Endothelial cell (in vitro differentiated cells): ENCODE measurements around the gene FXYD5. TPM values are rescaled to one million over a fixed set of nuclear protein-coding genes. Genes with fewer than 3 reads are reported as not detected.

Experiments used
- DNase-seq: peaks from one replicate; pipeline ENCODE4 v3.0.0; 2021; ENCODE audit warnings: low spot score
- H3K27ac Mint-ChIP-seq: one replicate; pipeline ENCODE4 v1.8.0; 2021; ENCODE audit warnings: mixed read lengths, inconsistent platforms; ENCODE audit not compliant: unreplicated experiment
- H3K27me3 Mint-ChIP-seq: one replicate; pipeline ENCODE4 v1.8.0; 2021; ENCODE audit warnings: mild to moderate bottlenecking, moderate library complexity, mixed read lengths, inconsistent platforms; ENCODE audit not compliant: unreplicated experiment
- H3K36me3 Mint-ChIP-seq: one replicate; pipeline ENCODE4 v1.8.0; 2021; ENCODE audit warnings: mild to moderate bottlenecking, low read depth, mixed read lengths, inconsistent platforms; ENCODE audit not compliant: unreplicated experiment
- H3K4me1 Mint-ChIP-seq: one replicate; pipeline ENCODE4 v1.8.0; 2021; ENCODE audit warnings: mild to moderate bottlenecking, mixed read lengths, inconsistent platforms; ENCODE audit not compliant: unreplicated experiment
- H3K4me3 Mint-ChIP-seq: one replicate; pipeline ENCODE4 v1.8.0; 2021; ENCODE audit warnings: mild to moderate bottlenecking, mixed read lengths, inconsistent platforms; ENCODE audit not compliant: unreplicated experiment
- H3K9me3 Mint-ChIP-seq: one replicate; pipeline ENCODE4 v1.8.0; 2021; ENCODE audit warnings: mixed read lengths, inconsistent platforms; ENCODE audit not compliant: unreplicated experiment
- CTCF ChIP-seq: fragments of 200-600 bp; sonication (generic); IDR thresholded peaks from one replicate; pipeline ENCODE4 v1.5.0; 2021; ENCODE audit warnings: antibody characterized with exemption; ENCODE audit not compliant: unreplicated experiment
- total RNA-seq: library from RNA; stranded (reverse); fragmentation: NEBNext Ultra II Directional; extraction: Animal tissue kit (Norgen Biotek cat#: 25700); gene quantifications from one replicate; pipeline ENCODE4 v1.2.1, GENCODE V29; 2021; ENCODE audit not compliant: unreplicated experiment

FXYD5 gene
- total RNA-seq, 1 donor from 2014 or later: 78.7 TPM

- no peak overlapping the region for H3K4me3 Mint-ChIP-seq
- H3K27ac Mint-ChIP-seq: no peak overlapping the region
- H3K27me3 Mint-ChIP-seq: peaks cover 6% of the 10 kb centered on the region
- TF ChIP-seq CTCF: no peak
- no peaks in the 10 kb centered on the region for H3K9me3 Mint-ChIP-seq
- peaks cover 3% of the 10 kb centered on the region for H3K36me3 Mint-ChIP-seq
- peaks cover 9% of the 10 kb centered on the region for H3K4me1 Mint-ChIP-seq
- DNase-seq: no peak
Observed at GRCh38 chr19:35206855-35207254, 52.3 kb downstream of the FXYD5 start.

GRCh38 chr19:35207391-35207871 lies 52.9 kb downstream of the FXYD5 start:
- Mint-ChIP-seq H3K9me3 (no peaks in the 10 kb centered on the region), H3K4me3 (no peak overlapping the region), H3K36me3 (peaks cover 3% of the 10 kb centered on the region), H3K27ac (no peak overlapping the region), H3K4me1 (peaks cover 9% of the 10 kb centered on the region), H3K27me3 (peaks cover 6% of the 10 kb centered on the region)
- no peak for TF ChIP-seq CTCF
- no peak for DNase-seq

GRCh38 chr19:35208121-35208520 lies 53.6 kb downstream of the FXYD5 start:
- H3K36me3 Mint-ChIP-seq: peaks cover 3% of the 10 kb centered on the region
- peaks cover 9% of the 10 kb centered on the region for H3K4me1 Mint-ChIP-seq
- no peak for TF ChIP-seq CTCF
- DNase-seq: no peak
- H3K4me3 Mint-ChIP-seq: no peak overlapping the region
- H3K27ac Mint-ChIP-seq: no peak overlapping the region
- peaks cover 6% of the 10 kb centered on the region for H3K27me3 Mint-ChIP-seq
- no peaks in the 10 kb centered on the region for H3K9me3 Mint-ChIP-seq

GRCh38 chr19:35209646-35210045 lies 55.1 kb downstream of the FXYD5 start:
- no peak for TF ChIP-seq CTCF
- Mint-ChIP-seq H3K27ac (no peak overlapping the region), H3K4me1 (peaks cover 9% of the 10 kb centered on the region), H3K9me3 (no peaks in the 10 kb centered on the region), H3K36me3 (peaks cover 3% of the 10 kb centered on the region), H3K27me3 (peaks cover 6% of the 10 kb centered on the region), H3K4me3 (no peak overlapping the region)
- DNase-seq: no peak

- TF ChIP-seq CTCF: no peak
- Mint-ChIP-seq H3K9me3 (no peaks in the 10 kb centered on the region), H3K27me3 (peaks cover 1% of the 10 kb centered on the region), H3K4me1 (no peaks in the 10 kb centered on the region), H3K27ac (no peak overlapping the region), H3K4me3 (no peak overlapping the region), H3K36me3 (peaks cover 3% of the 10 kb centered on the region)
- no peak for DNase-seq
Observed at GRCh38 chr19:35211545-35212230, 57.2 kb downstream of the FXYD5 start.
